Activated CD4-positive, alpha-beta T cell treated with anti-CD3 and anti-CD28 coated beads, Interleukin-2, amount 10 ng/mL, durations not matched to agents 24 days and 14 days (primary cell): ENCODE results near the gene TCEAL2. TPM values are rescaled to one million over a fixed set of nuclear protein-coding genes. Genes with fewer than 3 reads are reported as not detected.
"Not testable (repeated sequence)": the region's sequence is repeated elsewhere in the genome, so short reads cannot be mapped to it uniquely, and the experiment has no call there.

ENCODE experiments used
- DNase-seq: peaks from one replicate; pipeline ENCODE4 v3.0.0; 2022
- H3K27ac Mint-ChIP-seq: one replicate; pipeline ENCODE4 v1.8.0; 2022; ENCODE audit warnings: mild to moderate bottlenecking, mixed read lengths
- H3K27me3 Mint-ChIP-seq: one replicate; pipeline ENCODE4 v1.8.0; 2022; ENCODE audit warnings: mixed read lengths
- H3K36me3 Mint-ChIP-seq: one replicate; pipeline ENCODE4 v1.8.0; 2022; ENCODE audit warnings: low read depth, mild to moderate bottlenecking, mixed read lengths
- H3K4me1 Mint-ChIP-seq: one replicate; pipeline ENCODE4 v1.8.0; 2021; ENCODE audit warnings: mixed read lengths
- H3K4me3 Mint-ChIP-seq: one replicate; pipeline ENCODE4 v1.8.0; 2022; ENCODE audit warnings: mild to moderate bottlenecking, moderate library complexity, mixed read lengths
- H3K9me3 Mint-ChIP-seq: one replicate; pipeline ENCODE4 v1.8.0; 2021; ENCODE audit warnings: mixed read lengths
- intact Hi-C: fragments of 100-400 bp; cut with micrococcal nuclease; formaldehyde crosslinking; loops from one replicate; pipeline ENCODE4 v1.15.1; 2023
- total RNA-seq: library from RNA; stranded (reverse); gene quantifications from 2 replicates; pipeline ENCODE4 v1.2.3, GENCODE V29; 2022

TCEAL2 gene
- total RNA-seq, result not detected in 2 replicates

- intact Hi-C loops, H3K4me3 Mint-ChIP-seq, DNase-seq, H3K27ac Mint-ChIP-seq, H3K9me3 Mint-ChIP-seq, H3K4me1 Mint-ChIP-seq, H3K36me3 Mint-ChIP-seq: not testable (repeated sequence)
- H3K27me3 Mint-ChIP-seq, result peaks cover 28% of the 10 kb centered on the region
Measured at GRCh38 chrX:102125436-102125835, at the start of gene TCEAL2. Gene TCEAL2 (plus strand): TSS chrX:102125679. CDS start chrX:102126831, 1,152 bp downstream.

- H3K27me3 Mint-ChIP-seq, result peaks cover 2% of the 10 kb centered on the region
- H3K36me3 Mint-ChIP-seq, result no peaks in the 10 kb centered on the region
- no peak overlapping the region for H3K4me3 Mint-ChIP-seq
- intact Hi-C loops, result no loop called here
- no peak overlapping the region for H3K27ac Mint-ChIP-seq
- H3K9me3 Mint-ChIP-seq, result no peaks in the 10 kb centered on the region
- no peaks in the 10 kb centered on the region for H3K4me1 Mint-ChIP-seq
- DNase-seq, result no peak
Measured at GRCh38 chrX:102077426-102077825, 48.1 kb upstream of the TCEAL2 start.

- Mint-ChIP-seq H3K36me3 (no peaks in the 10 kb centered on the region), H3K27ac (no peak overlapping the region), H3K9me3 (no peaks in the 10 kb centered on the region), H3K4me3 (no peak overlapping the region), H3K27me3 (no peaks in the 10 kb centered on the region), H3K4me1 (no peaks in the 10 kb centered on the region)
- intact Hi-C loops, result loop anchor here (5.0 kb wide), 1 partner anchor 488 kb away; no protein-coding TSS in a partner anchor
- DNase-seq, result no peak
Measured at GRCh38 chrX:102085706-102086105, 39.8 kb upstream of the TCEAL2 start.

GRCh38 chrX:102113367-102113766, 12.1 kb upstream of the TCEAL2 start:
- Mint-ChIP-seq H3K4me1 (no peaks in the 10 kb centered on the region), H3K4me3 (no peak overlapping the region), H3K27ac (no peak overlapping the region), H3K27me3 (no peaks in the 10 kb centered on the region), H3K36me3 (no peaks in the 10 kb centered on the region), H3K9me3 (no peaks in the 10 kb centered on the region)
- no peak for DNase-seq
- intact Hi-C loops, result no loop called here

- Mint-ChIP-seq H3K9me3 (no peaks in the 10 kb centered on the region), H3K27ac (no peak overlapping the region), H3K4me3 (no peak overlapping the region), H3K4me1 (no peaks in the 10 kb centered on the region), H3K27me3 (no peaks in the 10 kb centered on the region), H3K36me3 (no peaks in the 10 kb centered on the region)
- no peak for DNase-seq
- intact Hi-C loops, result no loop called here
Measured at GRCh38 chrX:102115748-102116147, 9.7 kb upstream of the TCEAL2 start.

GRCh38 chrX:102125014-102125413, 465 bp upstream of the TCEAL2 start:
- H3K4me3 Mint-ChIP-seq, H3K9me3 Mint-ChIP-seq, intact Hi-C loops, DNase-seq, H3K4me1 Mint-ChIP-seq, H3K27ac Mint-ChIP-seq, H3K36me3 Mint-ChIP-seq: not testable (repeated sequence)
- H3K27me3 Mint-ChIP-seq, result peaks cover 28% of the 10 kb centered on the region

- H3K9me3 Mint-ChIP-seq, H3K4me1 Mint-ChIP-seq, H3K4me3 Mint-ChIP-seq, H3K36me3 Mint-ChIP-seq, DNase-seq, intact Hi-C loops, H3K27ac Mint-ChIP-seq: not testable (repeated sequence)
- H3K27me3 Mint-ChIP-seq, result peaks cover 28% of the 10 kb centered on the region
Measured at GRCh38 chrX:102126080-102126818, 770 bp downstream of the TCEAL2 start.

- intact Hi-C loops, result no loop called here
- Mint-ChIP-seq H3K27me3 (peaks cover 28% of the 10 kb centered on the region), H3K27ac (no peak overlapping the region), H3K4me1 (no peaks in the 10 kb centered on the region), H3K36me3 (no peaks in the 10 kb centered on the region), H3K4me3 (no peak overlapping the region), H3K9me3 (no peaks in the 10 kb centered on the region)
- no peak for DNase-seq
Measured at GRCh38 chrX:102126863-102127262, 1.4 kb downstream of the TCEAL2 start.

- no peaks in the 10 kb centered on the region for H3K36me3 Mint-ChIP-seq
- peaks cover 19% of the 10 kb centered on the region for H3K27me3 Mint-ChIP-seq
- H3K4me1 Mint-ChIP-seq, result no peaks in the 10 kb centered on the region
- H3K9me3 Mint-ChIP-seq, result no peaks in the 10 kb centered on the region
- no peak for DNase-seq
- intact Hi-C loops, result no loop called here
- no peak overlapping the region for H3K4me3 Mint-ChIP-seq
- H3K27ac Mint-ChIP-seq, result no peak overlapping the region
Measured at GRCh38 chrX:102129473-102129872, 4.0 kb downstream of the TCEAL2 start.

GRCh38 chrX:102138064-102138463, 12.6 kb downstream of the TCEAL2 start:
- Mint-ChIP-seq H3K4me1 (no peaks in the 10 kb centered on the region), H3K4me3 (no peak overlapping the region), H3K27me3 (peaks cover 16% of the 10 kb centered on the region), H3K9me3 (no peaks in the 10 kb centered on the region), H3K27ac (no peak overlapping the region), H3K36me3 (no peaks in the 10 kb centered on the region)
- no peak for DNase-seq
- intact Hi-C loops, result no loop called here

GRCh38 chrX:102140876-102141275, 15.4 kb downstream of the TCEAL2 start:
- H3K4me3 Mint-ChIP-seq, DNase-seq, intact Hi-C loops, H3K9me3 Mint-ChIP-seq, H3K27ac Mint-ChIP-seq, H3K36me3 Mint-ChIP-seq, H3K4me1 Mint-ChIP-seq: not testable (repeated sequence)
- peaks cover 19% of the 10 kb centered on the region for H3K27me3 Mint-ChIP-seq

GRCh38 chrX:102141631-102142030, 16.2 kb downstream of the TCEAL2 start:
- H3K27me3 Mint-ChIP-seq, result peaks cover 19% of the 10 kb centered on the region
- not testable (repeated sequence) for H3K9me3 Mint-ChIP-seq, H3K36me3 Mint-ChIP-seq

GRCh38 chrX:102142274-102142673, 16.8 kb downstream of the TCEAL2 start, which contains the start of gene TCEAL6:
Gene TCEAL6 (minus strand): TSS chrX:102142481.
- H3K27me3 Mint-ChIP-seq, result peaks cover 19% of the 10 kb centered on the region
- DNase-seq, H3K9me3 Mint-ChIP-seq, H3K4me1 Mint-ChIP-seq, H3K27ac Mint-ChIP-seq, H3K36me3 Mint-ChIP-seq, H3K4me3 Mint-ChIP-seq, intact Hi-C loops: not testable (repeated sequence)

More at GRCh38 chrX:102141631-102142030, 16.2 kb downstream of the TCEAL2 start:
- DNase-seq, H3K27ac Mint-ChIP-seq, H3K4me1 Mint-ChIP-seq, intact Hi-C loops, H3K4me3 Mint-ChIP-seq: not testable (repeated sequence)

GRCh38 chrX:102154218-102154860, 28.9 kb downstream of the TCEAL2 start:
- Mint-ChIP-seq H3K4me1 (peaks cover 12% of the 10 kb centered on the region), H3K27me3 (no peaks in the 10 kb centered on the region), H3K36me3 (no peaks in the 10 kb centered on the region), H3K27ac (peak overlapping the region; percentile 70), H3K9me3 (no peaks in the 10 kb centered on the region), H3K4me3 (peak overlapping the region; percentile 97)
- peak; percentile 55 for DNase-seq
- intact Hi-C loops, result no loop called here
